ENCODE data around the gene NRCAM.

The NRCAM gene

GRCh38 chr7:108114117-108114841 lies 342.0 kb downstream of the NRCAM start:
- no peak for DNase-seq

- no peak for DNase-seq
These were observed 343.6 kb downstream of the NRCAM start for GRCh38 chr7:108112683-108113082.

- no peak for DNase-seq
These were observed 346.9 kb downstream of the NRCAM start for GRCh38 chr7:108109221-108109908.

GRCh38 chr7:108108131-108108530 lies 348.1 kb downstream of the NRCAM start:
- DNase-seq = no peak

- DNase-seq = no peak
These were observed 351.9 kb downstream of the NRCAM start for GRCh38 chr7:108104324-108104723.

GRCh38 chr7:108103558-108104298 lies 352.5 kb downstream of the NRCAM start:
- DNase-seq = no peak

- no peak for DNase-seq
These were observed 353.4 kb downstream of the NRCAM start for GRCh38 chr7:108102671-108103312.

GRCh38 chr7:108101759-108102158 lies 354.5 kb downstream of the NRCAM start:
- no peak for DNase-seq

GRCh38 chr7:108099713-108100112 lies 356.5 kb downstream of the NRCAM start:
- DNase-seq = no peak

GRCh38 chr7:108097703-108098102 lies 358.5 kb downstream of the NRCAM start:
- no peak for DNase-seq

Data from retina (tissue), 1 donor.